ENCODE data around the gene STIM2.
A peak's percentile ranks its signal among the peaks of the same experiment; 100 is the strongest.
"Not testable (repeated sequence)": the region's sequence is repeated elsewhere in the genome, so short reads cannot be mapped to it uniquely, and the experiment has no call there.

The STIM2 gene

DNA sequence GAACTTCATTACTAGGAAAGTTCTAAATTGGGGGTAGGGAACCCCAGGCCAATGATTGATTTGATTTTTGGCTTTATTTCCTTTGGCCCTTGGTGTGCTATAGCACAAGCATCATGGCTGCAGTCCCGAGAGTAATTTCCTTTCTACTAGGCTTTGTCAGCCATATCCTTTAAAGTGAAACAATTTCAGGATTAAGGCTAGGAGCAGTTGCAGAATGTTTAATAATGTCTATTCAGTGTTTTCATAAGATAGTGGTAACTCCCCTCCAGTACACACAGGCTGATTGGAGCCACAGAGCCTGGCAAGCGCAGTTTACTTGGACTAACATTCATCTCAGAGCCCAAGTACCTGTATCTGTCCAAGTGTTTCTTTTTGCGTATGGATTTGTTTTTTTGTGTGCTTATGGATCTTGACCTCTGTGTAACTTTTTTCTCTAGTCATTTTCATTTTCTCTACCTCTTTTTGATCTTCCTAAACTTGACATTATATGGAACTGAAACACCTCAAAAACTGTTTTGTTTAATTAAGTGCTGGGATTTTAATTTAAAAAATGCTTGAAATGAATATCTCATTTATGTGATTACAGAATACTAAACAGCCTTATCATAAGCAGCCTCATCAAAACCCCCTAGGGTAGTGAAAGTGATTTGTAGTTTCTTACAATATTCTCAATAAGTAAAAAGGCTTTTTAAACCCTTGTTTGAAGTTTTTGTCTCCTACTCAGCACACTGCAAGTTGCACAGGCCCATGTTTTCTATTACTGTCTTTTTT lies 7.5 kb downstream of the STIM2 start:
- DNase-seq (ENCODE audit: low spot score), result no peak

DNA sequence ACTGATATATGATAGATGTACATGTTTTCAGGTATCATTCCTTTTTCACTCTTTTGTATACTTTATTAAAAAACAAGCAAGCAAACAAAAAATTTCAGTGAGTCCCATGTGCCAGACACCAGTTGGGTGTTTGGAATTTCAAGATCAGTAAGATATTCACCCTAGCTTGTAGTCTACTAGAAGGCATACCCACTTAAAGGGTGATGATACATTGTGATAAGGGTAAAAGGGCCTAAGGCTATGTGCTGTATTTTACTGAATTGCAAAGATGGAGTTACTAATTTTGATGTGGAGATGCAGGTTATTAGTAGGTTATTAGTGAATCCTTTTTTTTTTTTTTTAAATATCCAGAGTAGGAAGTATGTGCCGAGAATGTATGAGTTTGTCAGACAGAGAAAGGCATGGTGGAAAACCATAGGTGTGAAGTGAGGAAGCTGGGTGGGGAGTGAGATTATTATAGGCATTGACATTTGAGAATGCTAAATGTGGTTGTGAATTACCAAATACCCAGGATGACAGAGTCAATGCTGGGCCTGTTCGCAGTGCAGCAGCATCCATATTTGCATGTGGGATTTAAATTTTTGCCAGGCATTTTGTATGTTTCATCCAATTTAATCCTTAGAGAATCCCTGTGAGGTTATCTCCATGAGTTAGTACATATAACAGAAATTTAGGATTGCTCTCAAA lies 10.1 kb downstream of the STIM2 start:
- no peak for DNase-seq (ENCODE audit: low spot score)

DNA sequence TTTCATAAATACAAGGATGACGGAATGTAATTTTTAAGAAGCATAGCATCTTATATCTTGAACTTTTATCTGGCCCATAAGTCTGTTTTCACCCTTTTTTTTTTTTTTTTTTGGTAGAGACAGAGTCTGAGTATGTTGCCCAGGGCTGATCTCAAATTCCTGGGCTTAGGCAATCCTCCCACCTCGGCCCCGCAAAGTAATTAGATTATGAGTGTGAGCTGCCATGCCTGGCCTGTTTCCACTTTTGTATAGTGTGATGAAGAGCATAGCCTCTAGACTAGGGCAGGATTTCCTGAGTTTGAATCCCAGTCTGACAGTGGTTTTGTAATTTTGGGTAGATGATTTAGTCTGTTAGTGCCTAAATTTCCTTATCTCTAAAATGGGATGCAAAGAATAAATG lies 11.0 kb downstream of the STIM2 start:
- no peak for DNase-seq (ENCODE audit: low spot score)

DNA sequence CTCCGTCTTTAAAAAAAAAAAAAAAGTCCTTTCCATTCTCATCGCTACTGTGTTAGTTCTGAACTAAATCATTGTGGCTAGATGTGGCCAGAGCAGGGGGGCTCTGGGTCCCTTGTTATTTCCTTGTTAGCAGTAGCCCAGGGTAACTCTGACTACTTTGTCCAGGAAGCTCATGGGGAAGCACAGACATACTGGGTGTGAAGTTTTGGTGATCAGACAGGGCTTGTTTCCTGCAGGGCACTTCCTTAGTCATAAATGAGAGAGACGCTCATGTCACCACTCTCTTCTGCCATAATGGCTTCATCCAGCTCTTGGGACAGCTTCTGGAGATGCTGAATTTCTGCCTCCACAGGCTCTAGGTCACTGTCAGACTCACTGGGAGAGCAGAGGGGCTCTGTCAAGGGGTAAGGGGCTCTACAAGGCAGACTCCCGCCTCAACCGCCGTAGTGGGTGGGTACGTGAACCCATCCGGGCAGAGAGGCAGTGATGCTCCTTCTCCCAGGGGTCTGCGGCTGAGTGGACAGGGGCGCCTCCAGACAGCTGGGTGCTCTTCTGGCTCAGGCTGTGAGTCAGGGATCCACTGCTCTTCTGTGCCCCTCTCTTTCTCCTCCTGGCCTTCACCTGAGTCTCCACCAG lies 12.9 kb downstream of the STIM2 start:
- peak; percentile 61 for DNase-seq (ENCODE audit: low spot score)

DNA sequence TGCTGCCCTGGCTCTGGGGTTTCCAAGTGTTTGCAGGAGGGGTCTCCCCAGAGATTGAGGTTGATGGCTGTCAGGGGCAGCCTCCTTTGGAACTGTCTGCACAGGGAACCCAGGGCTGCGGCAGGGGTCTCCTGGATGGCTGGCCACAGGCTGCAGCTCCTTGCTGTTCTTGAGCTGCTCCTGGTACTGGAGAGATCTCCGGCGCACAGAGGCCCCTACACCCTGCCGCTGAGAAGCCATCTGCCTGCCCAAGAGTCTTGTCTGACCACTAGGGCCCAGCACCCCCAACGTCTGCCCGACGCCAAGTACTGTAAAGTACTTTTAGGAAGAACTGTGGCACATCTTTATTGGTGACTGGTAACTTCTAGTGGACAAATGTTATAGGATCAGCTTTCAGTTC lies 13.5 kb downstream of the STIM2 start:
- DNase-seq (ENCODE audit: low spot score), result no peak

DNA sequence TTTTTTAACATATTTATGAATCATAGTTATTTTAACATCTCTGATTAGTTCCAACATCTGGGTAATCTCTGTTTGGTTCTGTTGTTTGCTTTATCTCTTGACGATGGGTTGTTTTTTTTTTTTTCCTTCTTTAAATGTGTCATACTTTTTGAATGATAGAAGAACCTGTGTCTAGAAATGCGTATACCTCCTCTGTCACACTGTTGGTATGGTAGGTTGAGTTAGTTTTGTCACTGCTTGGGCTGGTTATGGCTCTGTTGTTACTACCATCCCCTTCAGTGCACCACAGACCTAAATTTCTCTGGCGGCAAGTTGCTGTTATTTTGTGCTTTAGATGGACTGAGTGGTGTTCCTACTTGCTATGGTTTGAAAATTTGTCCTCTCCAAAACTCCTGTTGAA lies 16.8 kb downstream of the STIM2 start:
- DNase-seq (ENCODE audit: low spot score), result no peak

DNA sequence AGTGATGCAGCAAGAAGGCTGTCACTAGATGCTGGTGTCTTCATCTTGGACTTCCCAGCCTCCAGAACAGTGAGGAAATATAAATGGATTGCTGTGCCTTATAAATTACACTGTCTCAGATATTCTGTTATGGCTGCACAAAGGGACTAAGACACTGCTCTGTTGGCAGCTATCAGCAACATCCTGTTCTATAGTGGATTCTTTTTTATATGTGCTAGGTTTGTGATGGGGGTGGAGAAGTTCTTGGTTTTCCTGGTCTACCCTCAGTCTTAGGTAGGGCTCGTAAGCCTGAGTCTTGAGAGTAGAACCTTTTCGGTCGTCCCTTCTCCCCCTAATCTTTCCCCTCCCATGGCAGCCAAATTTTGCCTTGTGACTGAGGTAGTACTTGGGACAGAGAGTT lies 17.3 kb downstream of the STIM2 start:
- no peak for DNase-seq (ENCODE audit: low spot score)

DNA sequence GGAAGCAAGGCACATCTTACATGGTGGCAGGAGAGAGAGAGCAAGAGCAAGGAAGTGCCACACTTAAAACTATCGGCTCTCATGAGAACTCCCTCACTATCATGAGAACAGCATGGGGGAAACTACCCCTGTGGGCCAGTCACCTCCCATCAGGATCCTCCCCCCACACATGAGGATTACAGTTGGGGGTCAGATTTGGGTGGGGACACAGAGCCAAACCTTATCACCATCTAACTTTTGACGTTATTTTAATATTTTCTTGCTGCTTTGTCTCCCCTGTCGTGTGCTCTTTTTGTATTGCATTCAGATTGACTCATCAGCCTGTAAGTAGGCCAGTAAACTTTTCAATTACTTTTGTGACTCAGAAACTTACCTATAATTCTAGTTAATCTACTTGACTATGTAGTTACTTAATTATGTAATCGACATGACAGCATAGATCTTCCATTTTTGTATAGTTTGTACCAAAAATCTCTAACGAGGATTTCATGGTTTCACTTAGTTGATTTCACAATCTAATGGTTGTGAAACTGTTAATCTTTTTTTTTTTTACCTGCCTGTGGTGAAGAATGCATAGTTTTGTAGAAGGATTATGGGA lies 18.3 kb downstream of the STIM2 start:
- no peak for DNase-seq (ENCODE audit: low spot score)

DNA sequence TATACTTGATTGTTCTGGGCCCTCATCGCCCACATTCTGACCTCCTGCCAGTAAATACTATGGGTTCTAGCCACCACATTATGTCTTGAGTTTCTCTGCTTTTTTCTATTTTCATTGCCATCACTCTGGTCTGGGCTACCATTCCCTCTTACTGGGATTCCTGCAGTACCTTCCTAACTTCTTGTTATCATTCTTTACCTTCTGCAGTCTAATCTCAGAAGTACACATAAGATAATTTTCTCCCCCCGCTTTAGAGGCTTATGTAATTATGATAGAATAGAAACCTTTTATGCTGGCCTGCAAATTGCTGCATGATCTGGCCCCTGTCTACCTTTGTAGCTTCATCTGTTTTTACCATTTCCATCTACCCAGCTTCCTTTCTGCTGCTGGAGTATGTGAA lies 19.2 kb downstream of the STIM2 start:
- DNase-seq (ENCODE audit: low spot score), result no peak

DNA sequence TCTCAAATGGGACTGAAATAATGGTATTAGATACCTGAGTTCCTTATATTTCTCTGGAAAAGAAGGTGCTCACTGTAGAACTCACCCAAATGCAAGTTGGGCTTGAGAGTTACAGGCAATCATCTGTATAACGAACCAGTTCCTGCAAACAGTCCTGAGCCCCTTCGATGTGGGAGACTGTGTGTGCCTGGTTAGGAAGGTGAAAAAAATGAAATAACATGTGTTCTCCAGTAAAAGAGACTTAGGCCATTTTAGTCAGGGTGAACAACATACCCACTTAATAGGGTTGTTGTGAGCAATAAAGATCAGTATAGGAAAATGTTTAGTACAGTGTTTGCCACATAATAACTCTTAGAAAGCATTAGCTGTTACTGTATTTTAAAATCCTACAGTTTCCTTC lies 23.4 kb downstream of the STIM2 start:
- DNase-seq (ENCODE audit: low spot score), result no peak

DNA sequence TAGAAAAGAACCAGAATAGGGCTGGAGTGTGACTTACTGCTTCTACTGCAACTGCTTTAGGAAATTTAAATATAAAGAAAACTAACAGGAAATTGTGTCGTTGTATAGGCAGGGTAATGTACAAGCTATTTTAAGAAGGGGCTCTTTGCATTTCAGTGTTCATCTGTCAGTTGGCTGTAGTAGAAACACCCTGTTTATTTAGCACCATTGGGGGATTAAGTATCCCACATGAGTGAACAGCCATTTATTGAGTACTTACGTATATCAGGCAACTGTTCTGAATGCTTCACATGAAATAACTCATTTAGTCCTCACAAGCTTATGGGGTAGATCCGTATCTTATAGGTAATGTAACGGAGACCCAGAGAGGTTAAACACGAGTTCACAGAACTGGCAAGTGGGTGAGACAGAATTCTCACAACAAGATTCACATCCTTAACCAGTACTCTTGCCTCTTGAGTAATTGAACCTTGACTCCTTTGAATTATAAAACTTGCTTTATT lies 23.9 kb downstream of the STIM2 start:
- DNase-seq (ENCODE audit: low spot score), result peak; percentile 23

DNA sequence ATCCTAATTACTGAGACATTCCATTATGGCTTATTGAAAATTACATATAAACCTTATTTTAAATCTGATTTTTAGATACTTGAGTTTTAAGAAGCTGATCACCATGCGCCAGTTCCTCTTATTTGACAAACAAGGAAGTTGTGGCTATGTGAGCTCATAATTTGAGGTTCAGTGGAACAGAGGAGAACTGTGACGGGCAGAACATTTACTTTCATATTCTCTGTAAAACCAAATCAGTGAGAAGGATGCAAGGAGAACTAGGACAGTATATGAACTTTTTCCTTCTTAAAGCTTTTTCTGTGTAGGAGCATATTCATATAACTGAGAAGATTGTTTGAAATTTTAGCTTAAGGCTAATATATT lies 25.3 kb downstream of the STIM2 start:
- DNase-seq (ENCODE audit: low spot score), result peak; percentile 70

DNA sequence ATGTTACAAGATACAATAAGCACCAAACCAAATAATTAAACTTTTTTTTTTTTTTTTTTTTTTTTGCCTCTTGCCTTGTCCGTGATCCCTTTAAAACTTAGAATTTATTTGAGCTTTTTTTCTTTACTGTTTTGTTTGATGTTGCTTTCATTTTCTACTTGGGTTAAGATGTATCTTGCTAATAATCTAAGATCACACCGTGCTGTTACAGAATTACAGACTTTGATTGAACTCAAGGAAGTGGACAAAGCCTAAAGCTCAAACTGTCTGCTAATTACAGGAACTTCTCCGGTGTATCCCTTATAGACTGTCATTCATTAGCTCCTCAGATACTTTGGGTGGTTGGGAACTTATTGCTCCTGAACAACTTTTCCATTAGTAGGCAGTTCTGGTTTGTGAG lies 26.5 kb downstream of the STIM2 start:
- peak; percentile 33 for DNase-seq (ENCODE audit: low spot score)

DNA sequence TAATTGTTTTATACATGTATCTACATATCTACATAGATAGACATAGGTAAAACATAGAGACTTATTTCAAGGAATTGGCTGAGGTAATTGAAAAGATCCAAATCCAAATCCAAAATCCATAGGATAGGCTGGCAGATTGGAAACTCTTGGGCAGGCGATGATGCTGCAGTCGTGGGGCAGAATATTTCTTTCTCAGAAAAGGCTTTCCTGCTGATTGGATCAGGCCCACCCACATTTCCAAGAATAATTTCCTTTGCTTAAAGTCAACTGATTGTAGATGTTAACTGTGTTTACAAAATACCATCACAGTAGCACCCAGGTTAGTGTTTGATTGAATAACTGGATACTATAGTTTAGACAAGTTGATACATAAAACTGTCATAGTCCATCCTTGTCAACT lies 27.2 kb downstream of the STIM2 start:
- DNase-seq (ENCODE audit: low spot score), result no peak

DNA sequence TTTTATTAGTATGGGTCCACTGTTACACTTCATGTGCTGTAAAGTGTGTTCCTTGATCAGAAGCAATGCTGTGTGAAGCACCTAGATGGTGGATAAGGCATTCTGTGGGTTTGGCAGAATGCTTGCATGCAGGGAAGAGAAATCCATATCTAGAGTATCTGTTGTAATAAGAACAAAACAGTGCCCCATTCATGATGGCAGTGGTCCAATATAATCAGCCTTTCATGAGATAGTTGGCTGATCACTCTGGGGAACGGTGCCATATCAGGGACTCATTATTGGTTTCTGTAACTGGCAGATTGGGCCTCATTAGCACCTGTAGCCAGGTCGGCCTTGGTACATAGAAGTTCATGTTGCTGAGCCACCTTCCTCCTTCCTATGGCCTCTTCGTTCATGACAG lies 28.7 kb downstream of the STIM2 start:
- DNase-seq (ENCODE audit: low spot score), result no peak

DNA sequence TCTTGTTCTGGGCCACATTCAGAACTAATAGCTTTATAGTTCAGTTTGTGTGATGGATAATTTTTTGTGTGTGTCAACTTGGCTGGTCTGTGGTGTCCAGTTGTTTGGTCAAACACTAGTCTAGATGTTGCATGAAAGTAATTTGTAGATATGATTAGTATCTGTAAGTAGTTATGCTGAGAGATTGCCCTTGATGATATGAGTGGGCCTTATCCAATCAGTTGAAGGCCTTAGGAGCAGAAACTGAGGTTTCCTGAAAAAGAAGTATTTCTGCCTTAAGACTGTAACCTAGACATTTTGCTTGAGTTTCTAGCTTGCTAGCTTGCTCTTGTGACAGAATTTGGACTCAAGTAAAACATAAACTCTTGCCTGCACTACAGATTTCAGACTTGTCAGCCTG lies 30.4 kb downstream of the STIM2 start:
- DNase-seq (ENCODE audit: low spot score), result no peak

DNA sequence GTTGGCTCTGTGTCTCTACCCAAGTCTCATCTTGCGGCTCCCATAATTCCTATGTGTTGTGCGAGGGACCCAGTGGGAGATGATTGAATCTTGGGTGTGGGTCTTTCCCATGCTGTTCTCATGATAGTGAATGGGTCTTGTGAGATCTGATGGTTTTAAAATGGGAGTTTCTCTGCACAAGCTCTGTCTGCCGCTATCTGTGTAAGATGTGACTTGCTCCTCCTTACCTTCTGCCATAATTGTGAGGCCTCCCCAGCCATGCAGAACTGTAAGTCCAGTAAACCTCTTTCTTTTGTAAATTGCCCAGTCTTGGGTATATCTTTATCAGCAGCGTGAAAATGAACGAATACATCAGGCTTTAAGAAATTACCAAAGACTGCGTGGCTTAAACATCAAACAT lies 31.2 kb downstream of the STIM2 start:
- DNase-seq (ENCODE audit: low spot score), result no peak

DNA sequence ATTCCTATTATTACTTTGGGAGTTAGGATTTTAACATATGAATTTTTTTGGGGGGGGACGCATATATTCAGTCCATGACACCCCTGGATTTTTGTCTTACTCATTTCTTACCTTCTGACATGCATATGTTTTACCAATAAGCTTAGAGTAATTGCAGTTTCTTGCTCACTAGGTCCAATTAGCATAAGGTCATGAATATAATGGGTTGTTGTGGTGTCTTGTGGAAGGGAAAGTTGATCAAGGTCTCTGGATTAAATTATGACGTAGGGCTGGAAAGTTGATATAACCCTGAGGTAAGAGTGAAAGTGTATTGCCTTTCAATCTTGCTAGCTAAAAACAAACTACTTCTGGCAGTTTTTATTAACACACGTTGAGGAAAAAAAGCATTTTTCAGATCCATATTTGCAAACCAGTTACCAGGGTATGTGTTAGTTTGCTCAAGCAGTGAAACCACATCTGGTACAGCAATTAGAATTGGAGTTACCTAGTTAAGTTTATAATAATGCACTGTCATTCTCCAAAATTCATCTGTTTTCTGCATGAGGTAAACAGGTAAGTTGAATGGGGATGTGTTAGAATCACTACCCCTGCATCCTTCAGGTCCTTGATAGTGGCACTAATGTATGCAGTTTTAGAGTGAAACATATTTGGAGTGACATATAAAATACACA lies 32.0 kb downstream of the STIM2 start:
- DNase-seq (ENCODE audit: low spot score), result no peak

DNA sequence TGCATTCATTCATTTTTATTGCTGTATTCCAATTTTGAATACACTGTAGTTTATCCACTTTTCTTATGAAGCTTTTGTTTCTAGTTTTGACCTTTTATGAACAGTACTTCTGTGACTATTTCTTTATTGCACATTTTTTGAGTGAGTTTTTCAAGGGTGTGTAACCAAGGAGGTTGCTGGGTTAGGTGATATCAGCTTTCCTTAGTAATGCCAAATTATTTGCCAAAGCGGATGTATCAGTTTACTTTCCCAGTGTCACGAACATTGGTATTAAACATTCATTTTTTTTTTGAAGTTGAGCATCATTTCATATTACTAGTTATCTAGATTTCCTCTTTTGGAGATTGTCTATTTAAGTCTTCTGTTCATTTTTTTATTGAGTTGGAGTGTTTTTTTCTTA lies 32.9 kb downstream of the STIM2 start:
- no peak for DNase-seq (ENCODE audit: low spot score)

DNA sequence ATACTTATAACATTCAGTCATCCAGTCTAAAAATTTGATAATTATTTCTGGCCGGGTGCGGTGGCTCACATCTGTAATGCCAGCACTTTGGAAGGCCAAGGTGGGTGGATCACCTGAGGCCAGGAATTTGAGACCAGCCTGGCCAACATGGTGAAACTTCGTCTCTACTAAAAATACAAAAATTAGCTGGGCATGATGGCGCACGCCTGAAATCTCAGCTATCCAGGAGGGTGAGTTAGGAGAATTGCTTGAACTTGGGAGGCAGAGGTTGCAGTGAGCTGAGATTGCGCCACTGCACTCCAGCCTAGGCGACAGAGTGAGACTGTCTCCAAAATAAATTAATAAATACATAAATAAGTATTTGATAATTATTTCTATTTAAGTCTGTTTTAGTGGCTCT lies 34.2 kb downstream of the STIM2 start:
- DNase-seq (ENCODE audit: low spot score), result not testable (repeated sequence)

DNA sequence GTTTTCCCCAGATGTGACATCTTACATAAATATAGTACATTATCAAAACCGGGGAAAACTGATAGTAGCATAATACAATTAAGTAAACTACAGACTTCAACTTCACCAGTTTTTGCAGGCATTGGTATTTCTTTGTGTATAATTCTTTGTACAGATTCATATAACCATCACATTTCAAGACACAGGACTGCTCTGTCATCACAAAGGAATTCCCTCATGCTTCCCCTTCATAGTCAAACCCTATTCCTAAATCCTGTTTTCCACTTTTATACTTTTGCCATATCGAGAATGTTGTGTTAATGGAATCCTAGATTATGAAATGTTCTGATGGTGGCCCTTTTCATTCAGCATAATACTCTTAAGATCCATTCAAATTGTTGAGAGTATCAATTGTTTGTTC lies 36.0 kb downstream of the STIM2 start:
- DNase-seq (ENCODE audit: low spot score), result no peak

DNA sequence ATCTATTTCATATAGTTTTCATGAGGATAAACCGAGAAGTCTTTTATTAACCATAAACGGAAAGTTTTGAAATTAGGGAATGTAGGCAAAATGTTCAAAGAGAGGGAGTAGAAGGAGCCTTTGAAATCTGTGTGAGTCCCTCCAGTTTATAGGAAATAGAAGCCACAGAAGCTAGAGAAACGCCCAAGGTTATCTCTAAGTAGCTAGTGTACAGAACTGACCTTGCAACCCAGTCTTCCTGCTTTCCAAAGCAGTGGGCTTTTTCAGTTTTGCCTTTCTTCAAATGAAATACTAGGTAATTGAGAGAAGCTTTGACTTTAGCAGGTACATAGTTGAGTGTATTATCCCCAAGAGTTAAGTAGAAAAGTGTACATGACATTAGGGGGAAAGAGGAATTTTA lies 39.4 kb downstream of the STIM2 start:
- DNase-seq (ENCODE audit: low spot score), result no peak
